ENCODE measurements around the gene TNFAIP1. TPM values are rescaled to one million over a fixed set of nuclear protein-coding genes. Genes with fewer than 3 reads are reported as not detected.
A peak's percentile ranks its signal among the peaks of the same experiment; 100 is the strongest.

TNFAIP1 gene
- total and polyA plus RNA-seq, 7 experiments from 2014 or later = 8.0 to 26.9 (median 19.0) TPM

- peaks cover 0 to 1% (median 0%) of the 10 kb centered on the region in 11 donors for H3K9me3 Mint-ChIP-seq
- DNase-seq (no peak), ATAC-seq (no peak)
- intact Hi-C loops (cut with micrococcal nuclease) = no loop called here
- H3K36me3 Mint-ChIP-seq = peaks cover 11 to 29% (median 14%) of the 10 kb centered on the region in 5 donors
- no peaks in the 10 kb centered on the region for H3K9me3 ChIP-seq (ENCODE audit: control insufficient read depth in 2 of 3, low read length in 3 of 3)
- H3K4me3 ChIP-seq (ENCODE audit: low read length) = no peak overlapping the region
- no peaks in the 10 kb centered on the region for H3K27me3 ChIP-seq (ENCODE audit: control insufficient read depth in 2 of 2, insufficient read depth in 2 of 2, low read length in 2 of 2)
- H3K27ac Mint-ChIP-seq = peak overlapping the region in 1 of 9 donors; percentile 53
- H3K36me3 ChIP-seq (ENCODE audit: control insufficient read depth in 2 of 3, insufficient read depth in 3 of 3, low read length in 3 of 3) = peaks cover 0 to 58% (median 4%) of the 10 kb centered on the region in 3 experiments
- peaks cover 0 to 2% (median 0%) of the 10 kb centered on the region in 7 donors for H3K4me1 Mint-ChIP-seq
- no peak overlapping the region for H3K4me3 Mint-ChIP-seq
- POLR2A ChIA-PET = no interaction called here
- no peaks in the 10 kb centered on the region for H3K4me1 ChIP-seq (ENCODE audit: control insufficient read depth in 2 of 2, insufficient read depth in 2 of 2, low read length in 2 of 2)
- CTCF ChIA-PET = interaction anchor here (1.4 kb wide), 1 partner anchor 21 kb away, joined by 4 read pairs; no protein-coding TSS in a partner anchor
- no peak overlapping the region for H3K27ac ChIP-seq (ENCODE audit: low read depth, low read length)
- no peaks in the 10 kb centered on the region for H3K27me3 Mint-ChIP-seq
Measured at GRCh38 chr17:28395426-28395825, 59.9 kb downstream of the TNFAIP1 start.

- no peak overlapping the region for H3K27ac ChIP-seq (ENCODE audit: low read depth, low read length)
- POLR2A ChIA-PET = no interaction called here
- no peaks in the 10 kb centered on the region for H3K4me1 ChIP-seq (ENCODE audit: control insufficient read depth in 2 of 2, insufficient read depth in 2 of 2, low read length in 2 of 2)
- no peak for ATAC-seq
- H3K36me3 ChIP-seq (ENCODE audit: control insufficient read depth in 2 of 3, insufficient read depth in 3 of 3, low read length in 3 of 3) = peaks cover 0 to 52% (median 2%) of the 10 kb centered on the region in 3 experiments
- Mint-ChIP-seq H3K27ac (no peak overlapping the region), H3K9me3 (peaks cover 0 to 1% (median 0%) of the 10 kb centered on the region in 11 donors), H3K36me3 (peaks cover 9 to 24% (median 11%) of the 10 kb centered on the region in 5 donors), H3K27me3 (no peaks in the 10 kb centered on the region), H3K4me1 (peaks cover 0 to 2% (median 0%) of the 10 kb centered on the region in 7 donors), H3K4me3 (no peak overlapping the region)
- H3K27me3 ChIP-seq (ENCODE audit: control insufficient read depth in 2 of 2, insufficient read depth in 2 of 2, low read length in 2 of 2) = no peaks in the 10 kb centered on the region
- H3K9me3 ChIP-seq (ENCODE audit: control insufficient read depth in 2 of 3, low read length in 3 of 3) = no peaks in the 10 kb centered on the region
- no peak for DNase-seq
- intact Hi-C loops (cut with micrococcal nuclease) = no loop called here
- CTCF ChIA-PET = interaction anchor here (1.4 kb wide), 1 partner anchor 21 kb away, joined by 4 read pairs; no protein-coding TSS in a partner anchor
- H3K4me3 ChIP-seq (ENCODE audit: low read length) = no peak overlapping the region
Measured at GRCh38 chr17:28395968-28396367, 60.4 kb downstream of the TNFAIP1 start.

Small RNAs within 50 kb of the gene (microRNA-seq; reads per million reads assigned to microRNA genes)
- not detected for gene MIR4723 (ENCODE audit: borderline microRNAs expressed)

Other genes starting within 250 kb of the TNFAIP1 start
- 10 to 100 TPM in 1 of 5 experiments, 1 to 10 TPM in 4; 2.9 to 19.9 (median 4.8) TPM for gene TMEM97, start 16.6 kb upstream of the TNFAIP1 start, total RNA-seq
- gene TMEM97, start 16.6 kb upstream of the TNFAIP1 start, polyA plus RNA-seq = 10 to 100 TPM in 1 of 2 donors, 1 to 10 TPM in 1; 8.3 to 10.9 TPM
- gene IFT20, start 289 bp upstream of the TNFAIP1 start, total RNA-seq = 10 to 100 TPM; 24.7 to 56.2 (median 37.0) TPM
- 10 to 100 TPM; 44.5 to 44.9 TPM for gene IFT20, start 289 bp upstream of the TNFAIP1 start, polyA plus RNA-seq
- 10 to 100 TPM; 27.9 to 64.9 (median 29.8) TPM for gene POLDIP2, start 21.8 kb downstream of the TNFAIP1 start, total RNA-seq
- gene POLDIP2, start 21.8 kb downstream of the TNFAIP1 start, polyA plus RNA-seq = 10 to 100 TPM; 85.0 to 89.3 TPM
- not detected for gene SEBOX, start 29.4 kb downstream of the TNFAIP1 start, total RNA-seq
- gene SEBOX, start 29.4 kb downstream of the TNFAIP1 start, polyA plus RNA-seq = not detected
- gene VTN, start 34.5 kb downstream of the TNFAIP1 start, total RNA-seq = under 1 TPM in 2 of 5 experiments, not detected in 3; 0.19 to 0.65 TPM
- gene VTN, start 34.5 kb downstream of the TNFAIP1 start, polyA plus RNA-seq = under 1 TPM in 1 of 2 donors, not detected in 1; 0.08 TPM
- gene SARM1, start 35.9 kb downstream of the TNFAIP1 start, total RNA-seq = 10 to 100 TPM; 21.8 to 34.1 (median 27.2) TPM
- 1 to 10 TPM; 5.2 to 8.4 TPM for gene SARM1, start 35.9 kb downstream of the TNFAIP1 start, polyA plus RNA-seq
- gene SLC46A1, start 70.5 kb downstream of the TNFAIP1 start, total RNA-seq = 1 to 10 TPM; 1.9 to 5.1 (median 3.6) TPM
- gene SLC46A1, start 70.5 kb downstream of the TNFAIP1 start, polyA plus RNA-seq = 1 to 10 TPM; 1.8 to 3.3 TPM
- gene SLC13A2, start 137.9 kb downstream of the TNFAIP1 start, total RNA-seq = not detected
- gene SLC13A2, start 137.9 kb downstream of the TNFAIP1 start, polyA plus RNA-seq = not detected
- gene FOXN1, start 170.6 kb downstream of the TNFAIP1 start, total RNA-seq = not detected
- gene FOXN1, start 170.6 kb downstream of the TNFAIP1 start, polyA plus RNA-seq = not detected
- gene UNC119, start 216.9 kb downstream of the TNFAIP1 start, total RNA-seq = 100 to 1,000 TPM in 1 of 5 experiments, 10 to 100 TPM in 4; 40.6 to 108 (median 90.2) TPM
- gene UNC119, start 216.9 kb downstream of the TNFAIP1 start, polyA plus RNA-seq = 10 to 100 TPM; 37.7 to 48.1 TPM
- gene PIGS, start 235.8 kb downstream of the TNFAIP1 start, total RNA-seq = 10 to 100 TPM; 58.5 to 71.2 (median 62.4) TPM
- 10 to 100 TPM; 46.6 to 53.5 TPM for gene PIGS, start 235.8 kb downstream of the TNFAIP1 start, polyA plus RNA-seq
- gene ALDOC, start 241.1 kb downstream of the TNFAIP1 start, total RNA-seq = 100 to 1,000 TPM in 1 of 5 experiments, 10 to 100 TPM in 4; 24.5 to 159 (median 40.1) TPM
- gene ALDOC, start 241.1 kb downstream of the TNFAIP1 start, polyA plus RNA-seq = 100 to 1,000 TPM in 1 of 2 donors, 10 to 100 TPM in 1; 92.9 to 103 TPM